ENCODE measurements around the gene NTNG1.

The NTNG1 gene

GRCh38 chr1:107328087-107328486 lies 187.2 kb downstream of the NTNG1 start:
- no peaks in the 10 kb centered on the region for H3K9me3 ChIP-seq
- intact Hi-C loops (cut with DNase I; ENCODE audit: low total_unique reads): no loop called here
- no peak for DNase-seq
- H3K27ac ChIP-seq: no peak overlapping the region
- H3K4me3 ChIP-seq: no peak overlapping the region
- H3K27me3 ChIP-seq: no peaks in the 10 kb centered on the region
- no peaks in the 10 kb centered on the region for H3K36me3 ChIP-seq
- no peaks in the 10 kb centered on the region for H3K4me1 ChIP-seq
- TF ChIP-seq CTCF (IDR thresholded peaks at IDR 0.05): no peak

- intact Hi-C loops (cut with DNase I; ENCODE audit: low total_unique reads): no loop called here
- Histone ChIP-seq H3K27ac (no peak overlapping the region), H3K4me1 (no peaks in the 10 kb centered on the region), H3K27me3 (no peaks in the 10 kb centered on the region), H3K36me3 (no peaks in the 10 kb centered on the region), H3K9me3 (no peaks in the 10 kb centered on the region), H3K4me3 (no peak overlapping the region)
- TF ChIP-seq CTCF (IDR thresholded peaks at IDR 0.05): no peak
- no peak for DNase-seq
Observed at GRCh38 chr1:107339775-107340174, 198.9 kb downstream of the NTNG1 start.

GRCh38 chr1:107342316-107342715 lies 201.5 kb downstream of the NTNG1 start:
- TF ChIP-seq CTCF (IDR thresholded peaks at IDR 0.05): no peak
- Histone ChIP-seq H3K9me3 (no peaks in the 10 kb centered on the region), H3K36me3 (no peaks in the 10 kb centered on the region), H3K27me3 (no peaks in the 10 kb centered on the region), H3K4me1 (no peaks in the 10 kb centered on the region), H3K27ac (no peak overlapping the region), H3K4me3 (no peak overlapping the region)
- intact Hi-C loops (cut with DNase I; ENCODE audit: low total_unique reads): no loop called here
- DNase-seq: no peak

- no peaks in the 10 kb centered on the region for H3K36me3 ChIP-seq
- no peaks in the 10 kb centered on the region for H3K9me3 ChIP-seq
- no peak for DNase-seq
- H3K27me3 ChIP-seq: no peaks in the 10 kb centered on the region
- H3K4me1 ChIP-seq: no peaks in the 10 kb centered on the region
- no peak overlapping the region for H3K27ac ChIP-seq
- intact Hi-C loops (cut with DNase I; ENCODE audit: low total_unique reads): no loop called here
- no peak overlapping the region for H3K4me3 ChIP-seq
- no peak for TF ChIP-seq CTCF (IDR thresholded peaks at IDR 0.05)
Observed at GRCh38 chr1:107342768-107343167, 201.9 kb downstream of the NTNG1 start.

GRCh38 chr1:107343601-107344000 lies 202.8 kb downstream of the NTNG1 start:
- Histone ChIP-seq H3K9me3 (no peaks in the 10 kb centered on the region), H3K27me3 (no peaks in the 10 kb centered on the region), H3K36me3 (no peaks in the 10 kb centered on the region), H3K4me1 (no peaks in the 10 kb centered on the region), H3K27ac (no peak overlapping the region), H3K4me3 (no peak overlapping the region)
- no peak for TF ChIP-seq CTCF (IDR thresholded peaks at IDR 0.05)
- intact Hi-C loops (cut with DNase I; ENCODE audit: low total_unique reads): no loop called here
- DNase-seq: no peak

GRCh38 chr1:107344268-107344760 lies 203.5 kb downstream of the NTNG1 start:
- Histone ChIP-seq H3K27me3 (no peaks in the 10 kb centered on the region), H3K4me1 (no peaks in the 10 kb centered on the region), H3K4me3 (no peak overlapping the region), H3K9me3 (no peaks in the 10 kb centered on the region), H3K27ac (no peak overlapping the region), H3K36me3 (no peaks in the 10 kb centered on the region)
- DNase-seq: no peak
- intact Hi-C loops (cut with DNase I; ENCODE audit: low total_unique reads): no loop called here
- no peak for TF ChIP-seq CTCF (IDR thresholded peaks at IDR 0.05)

All from tibial artery (tissue), 4 donors.